Trophoblast cell (in vitro differentiated cells and primary cell): Measurements from ENCODE around the gene SLAMF6.

Experiments used
- DNase-seq, 2 donors: peaks; one replicate each; pipeline ENCODE4 v3.0.0-alpha.2; 2016
- H2AFZ ChIP-seq: 2 replicates; pipeline ENCODE4 v1.6.1; 2013; ENCODE audit warnings: low read length, moderate library complexity, mild to moderate bottlenecking; ENCODE audit not compliant: insufficient read depth, poor library complexity
- H2AK5ac ChIP-seq: 2 replicates; pipeline ENCODE4 v1.6.1; 2013; ENCODE audit warnings: mild to moderate bottlenecking, low read length
- H2BK120ac ChIP-seq: 2 replicates; pipeline ENCODE4 v1.6.1; 2013; ENCODE audit warnings: low read length, mild to moderate bottlenecking, moderate library complexity; ENCODE audit not compliant: insufficient read depth, poor library complexity
- H2BK12ac ChIP-seq: 2 replicates; pipeline ENCODE4 v1.6.1; 2013; ENCODE audit warnings: mild to moderate bottlenecking, low read length, moderate library complexity
- H2BK5ac ChIP-seq: 2 replicates; pipeline ENCODE4 v1.6.1; 2013; ENCODE audit warnings: low read length, low read depth, moderate library complexity, mild to moderate bottlenecking; ENCODE audit not compliant: poor library complexity
- H3K14ac ChIP-seq: 2 replicates; pipeline ENCODE4 v1.6.1; 2013; ENCODE audit warnings: mild to moderate bottlenecking, low read length
- H3K18ac ChIP-seq: 2 replicates; pipeline ENCODE4 v1.6.1; 2013; ENCODE audit warnings: mild to moderate bottlenecking, low read length
- H3K23ac ChIP-seq: 2 replicates; pipeline ENCODE4 v1.6.1; 2013; ENCODE audit warnings: low read length
- H3K27ac ChIP-seq: 2 replicates; pipeline ENCODE4 v1.5.1; 2013; ENCODE audit warnings: low read depth, mild to moderate bottlenecking, inconsistent platforms, low read length, moderate library complexity
- H3K27me3 ChIP-seq: 2 replicates; pipeline ENCODE4 v1.6.1; 2013; ENCODE audit warnings: inconsistent platforms, mild to moderate bottlenecking, low read length, moderate library complexity; ENCODE audit not compliant: insufficient read depth
- H3K36me3 ChIP-seq, 2 experiments: 1 replicate in 1 of 2; 2 replicates in 1 of 2; pipeline ENCODE4 v1.6.1; 2013; ENCODE audit warnings: low read length in 2 of 2, mild to moderate bottlenecking in 2 of 2, moderate library complexity in 1 of 2; ENCODE audit not compliant: insufficient read depth in 2 of 2, control insufficient read depth in 1 of 2
- H3K4ac ChIP-seq: 2 replicates; pipeline ENCODE4 v1.6.1; 2013; ENCODE audit warnings: low read depth, mild to moderate bottlenecking, low read length, moderate library complexity
- H3K4me1 ChIP-seq, 2 experiments: 1 replicate in 1 of 2; 2 replicates in 1 of 2; pipeline ENCODE4 v1.6.1; 2013; ENCODE audit warnings: low read length in 2 of 2, mild to moderate bottlenecking in 2 of 2, moderate library complexity in 1 of 2; ENCODE audit not compliant: insufficient read depth in 2 of 2, control insufficient read depth in 1 of 2
- H3K4me2 ChIP-seq: 2 replicates; pipeline ENCODE4 v1.6.1; 2013; ENCODE audit warnings: inconsistent platforms, mild to moderate bottlenecking, low read length, moderate library complexity
- H3K4me3 ChIP-seq: 2 replicates; pipeline ENCODE4 v1.5.1; 2013; ENCODE audit warnings: mild to moderate bottlenecking, low read depth, low read length, inconsistent platforms
- H3K79me1 ChIP-seq: one replicate; pipeline ENCODE4 v1.6.1; 2013; ENCODE audit warnings: low read length
- H3K79me2 ChIP-seq: 2 replicates; pipeline ENCODE4 v1.6.1; 2013; ENCODE audit warnings: low read length, mild to moderate bottlenecking; ENCODE audit not compliant: control insufficient read depth, insufficient read depth, poor library complexity
- H3K9ac ChIP-seq: 2 replicates; pipeline ENCODE4 v1.6.1; 2013; ENCODE audit warnings: mild to moderate bottlenecking, low read length
- H3K9me3 ChIP-seq: 2 replicates; pipeline ENCODE4 v1.6.1; 2013; ENCODE audit warnings: low read depth, mild to moderate bottlenecking, control low read depth, inconsistent platforms, low read length; ENCODE audit not compliant: insufficient read depth
- H4K12ac ChIP-seq: 2 replicates; pipeline ENCODE4 v1.6.1; 2013; ENCODE audit warnings: low read depth, mild to moderate bottlenecking, low read length, moderate library complexity
- H4K8ac ChIP-seq: 2 replicates; pipeline ENCODE4 v1.6.1; 2013; ENCODE audit warnings: low read depth, mild to moderate bottlenecking, low read length, moderate library complexity
- H4K91ac ChIP-seq: one replicate; pipeline ENCODE4 v1.6.1; 2013; ENCODE audit warnings: low read depth, mild to moderate bottlenecking, low read length, moderate library complexity
- WGBS: extraction: QIAGEN DNeasy Blood & Tissue Kit; methylation state at CpG from one replicate; pipeline ENCODE4 v1.1.7; 2013; ENCODE audit warnings: missing lambda C conversion rate; ENCODE audit not compliant: insufficient read length, insufficient coverage; ENCODE audit errors: extremely low coverage; 5-methylcytosine and 5-hydroxymethylcytosine counted together

The SLAMF6 gene

GRCh38 chr1:160491017-160491416 is 32.0 kb downstream of the SLAMF6 start:
- no peak overlapping the region for H3K18ac ChIP-seq
- no peak overlapping the region for H4K8ac ChIP-seq
- H2AFZ ChIP-seq = no peak overlapping the region
- no peaks in the 10 kb centered on the region for H3K79me1 ChIP-seq
- no peak overlapping the region for H3K4ac ChIP-seq
- no peak overlapping the region for H2BK120ac ChIP-seq
- no peak overlapping the region for H2BK12ac ChIP-seq
- no peaks in the 10 kb centered on the region for H3K9me3 ChIP-seq
- H3K4me1 ChIP-seq = no peaks in the 10 kb centered on the region
- no peak overlapping the region for H3K14ac ChIP-seq
- H4K12ac ChIP-seq = no peak overlapping the region
- H3K79me2 ChIP-seq = no peaks in the 10 kb centered on the region
- H3K27me3 ChIP-seq = no peaks in the 10 kb centered on the region
- no peak overlapping the region for H3K4me3 ChIP-seq
- WGBS = no CpG with 5 or more reads among the region's 4 CpGs
- no peak overlapping the region for H3K23ac ChIP-seq
- H3K27ac ChIP-seq = no peak overlapping the region
- no peak for DNase-seq
- no peak overlapping the region for H3K9ac ChIP-seq
- no peak overlapping the region for H3K4me2 ChIP-seq
- no peaks in the 10 kb centered on the region for H3K36me3 ChIP-seq
- H2BK5ac ChIP-seq = no peak overlapping the region
- H2AK5ac ChIP-seq = no peak overlapping the region
- no peak overlapping the region for H4K91ac ChIP-seq

- no peak overlapping the region for H4K8ac ChIP-seq
- H3K27me3 ChIP-seq = no peaks in the 10 kb centered on the region
- no peak overlapping the region for H3K4me3 ChIP-seq
- H3K9ac ChIP-seq = no peak overlapping the region
- H3K27ac ChIP-seq = no peak overlapping the region
- no peaks in the 10 kb centered on the region for H3K4me1 ChIP-seq
- H2BK12ac ChIP-seq = no peak overlapping the region
- no peak overlapping the region for H2BK120ac ChIP-seq
- H3K9me3 ChIP-seq = no peaks in the 10 kb centered on the region
- H3K14ac ChIP-seq = no peak overlapping the region
- H3K4me2 ChIP-seq = no peak overlapping the region
- H2AK5ac ChIP-seq = no peak overlapping the region
- H3K23ac ChIP-seq = no peak overlapping the region
- H4K91ac ChIP-seq = no peak overlapping the region
- no peak overlapping the region for H2BK5ac ChIP-seq
- H3K4ac ChIP-seq = no peak overlapping the region
- no CpG with 5 or more reads among the region's 4 CpGs for WGBS
- no peak overlapping the region for H3K18ac ChIP-seq
- H3K36me3 ChIP-seq = no peaks in the 10 kb centered on the region
- no peak overlapping the region for H4K12ac ChIP-seq
- H3K79me2 ChIP-seq = no peaks in the 10 kb centered on the region
- no peak overlapping the region for H2AFZ ChIP-seq
- DNase-seq = no peak
- H3K79me1 ChIP-seq = no peaks in the 10 kb centered on the region
Observed at GRCh38 chr1:160489513-160490261, 33.4 kb downstream of the SLAMF6 start.

- H2BK5ac ChIP-seq = no peak overlapping the region
- no peaks in the 10 kb centered on the region for H3K79me2 ChIP-seq
- H3K27ac ChIP-seq = no peak overlapping the region
- WGBS = no CpG with 5 or more reads among the region's 4 CpGs
- no peak overlapping the region for H3K18ac ChIP-seq
- H3K4me3 ChIP-seq = no peak overlapping the region
- no peak overlapping the region for H3K4ac ChIP-seq
- H3K9ac ChIP-seq = no peak overlapping the region
- no peak overlapping the region for H4K91ac ChIP-seq
- H3K4me2 ChIP-seq = no peak overlapping the region
- no peak overlapping the region for H2BK120ac ChIP-seq
- H3K79me1 ChIP-seq = no peaks in the 10 kb centered on the region
- H3K36me3 ChIP-seq = no peaks in the 10 kb centered on the region
- H3K14ac ChIP-seq = no peak overlapping the region
- no peak overlapping the region for H4K12ac ChIP-seq
- H3K23ac ChIP-seq = no peak overlapping the region
- H4K8ac ChIP-seq = no peak overlapping the region
- no peaks in the 10 kb centered on the region for H3K4me1 ChIP-seq
- no peaks in the 10 kb centered on the region for H3K9me3 ChIP-seq
- no peaks in the 10 kb centered on the region for H3K27me3 ChIP-seq
- no peak for DNase-seq
- H2BK12ac ChIP-seq = no peak overlapping the region
- no peak overlapping the region for H2AK5ac ChIP-seq
- no peak overlapping the region for H2AFZ ChIP-seq
Observed at GRCh38 chr1:160488347-160489058, 34.6 kb downstream of the SLAMF6 start.

GRCh38 chr1:160486453-160486852 is 36.6 kb downstream of the SLAMF6 start:
- H4K91ac ChIP-seq = no peak overlapping the region
- no peak overlapping the region for H3K27ac ChIP-seq
- H2BK12ac ChIP-seq = no peak overlapping the region

More at GRCh38 chr1:160486453-160486852, 36.6 kb downstream of the SLAMF6 start:
- no peak overlapping the region for H2AK5ac ChIP-seq
- no peak overlapping the region for H3K14ac ChIP-seq
- no peak overlapping the region for H2BK5ac ChIP-seq
- H3K9ac ChIP-seq = no peak overlapping the region
- H3K27me3 ChIP-seq = no peaks in the 10 kb centered on the region
- no peak overlapping the region for H2AFZ ChIP-seq
- no peaks in the 10 kb centered on the region for H3K79me1 ChIP-seq
- no peaks in the 10 kb centered on the region for H3K79me2 ChIP-seq
- H3K4ac ChIP-seq = no peak overlapping the region
- H3K18ac ChIP-seq = no peak overlapping the region
- H3K9me3 ChIP-seq = no peaks in the 10 kb centered on the region
- H3K23ac ChIP-seq = no peak overlapping the region
- H3K4me3 ChIP-seq = no peak overlapping the region
- no peaks in the 10 kb centered on the region for H3K36me3 ChIP-seq
- H4K12ac ChIP-seq = no peak overlapping the region
- H3K4me1 ChIP-seq = no peaks in the 10 kb centered on the region
- no peak overlapping the region for H4K8ac ChIP-seq
- WGBS = no CpG with 5 or more reads among the region's 4 CpGs
- DNase-seq = no peak
- H3K4me2 ChIP-seq = no peak overlapping the region
- no peak overlapping the region for H2BK120ac ChIP-seq
